B cell (primary cell): ENCODE results near the gene ATXN1. TPM values are rescaled to one million over a fixed set of nuclear protein-coding genes. Genes with fewer than 3 reads are reported as not detected.

Source experiments
- ATAC-seq: fragments of 200-7000 bp; cut with Tn5 transposase; one replicate; pipeline ENCODE4 v1.10.0; 2021; ENCODE audit warnings: low read depth, mild to moderate bottlenecking, moderate number of reproducible peaks, moderate library complexity
- CTCF ChIA-PET: fragments of 350-600 bp; sonication (Branson Sonifier 250); formaldehyde crosslinking; loops from one replicate; lab custom pipeline; 2021; ENCODE audit warnings: antibody characterized with exemption, inconsistent platforms; lab: Charles Lee
- POLR2A ChIA-PET: fragments of 350-600 bp; sonication (Branson Sonifier 250); formaldehyde crosslinking; loops from one replicate; lab custom pipeline; 2021; ENCODE audit warnings: antibody characterized with exemption; lab: Charles Lee
- DNase-seq: peaks from one replicate; pipeline ENCODE4 v3.0.0; 2013
- H2AFZ ChIP-seq: 2 replicates; pipeline ENCODE4 v1.6.1; 2012; ENCODE audit warnings: mild to moderate bottlenecking, low read depth, low read length; ENCODE audit not compliant: insufficient read depth, poor library complexity, severe bottlenecking
- H3K27ac ChIP-seq, 2 donors: 1 replicate in 1 of 2; 2 replicates in 1 of 2; pipeline ENCODE4 v1.5.1; 2012 to 2013; ENCODE audit warnings: low read length in 2 of 2, mild to moderate bottlenecking in 2 of 2, moderate library complexity in 1 of 2
- H3K27me3 ChIP-seq, 4 experiments: fragments of 200-600 bp in 1 of 4; sonication (generic) in 1 of 4; replicated peaks in 1 of 4; 1 replicate in 2 of 4; 2 replicates in 2 of 4; pipeline versions ENCODE4 v1.6.1 to v1.7.0; 2013 to 2016; ENCODE audit warnings: low read length in 3 of 4, mild to moderate bottlenecking in 2 of 4, mixed read lengths in 1 of 4, moderate library complexity in 1 of 4; ENCODE audit not compliant: insufficient read depth in 4 of 4, control insufficient read depth in 3 of 4; ENCODE audit errors: control extremely low read depth in 1 of 4
- H3K36me3 ChIP-seq, 2 experiments: replicated peaks in 1 of 2; 1 replicate in 1 of 2; 2 replicates in 1 of 2; pipeline versions ENCODE4 v1.6.1 to v1.7.1; 2013; ENCODE audit warnings: low read length in 1 of 2; ENCODE audit not compliant: insufficient read depth in 2 of 2, control insufficient read depth in 1 of 2; ENCODE audit errors: control extremely low read depth in 1 of 2, extremely low read depth in 1 of 2
- H3K4me1 ChIP-seq, 2 donors: fragments of 200-600 bp in 1 of 2; sonication (generic) in 1 of 2; 1 replicate in 1 of 2; 2 replicates in 1 of 2; pipeline versions ENCODE4 v1.5.1 to v1.6.1; 2013 to 2017; ENCODE audit warnings: low read length in 2 of 2; ENCODE audit not compliant: control insufficient read depth in 2 of 2, insufficient read depth in 2 of 2
- H3K4me2 ChIP-seq: replicated peaks from 2 replicates; pipeline ENCODE3; 2012; ENCODE audit warnings: mild to moderate bottlenecking, low read depth, low read length; ENCODE audit not compliant: poor library complexity, severe bottlenecking
- H3K4me3 ChIP-seq, 5 experiments: fragments of 200-600 bp in 1 of 5; sonication (generic) in 1 of 5; 1 replicate in 3 of 5; 2 replicates in 2 of 5; pipeline versions ENCODE4 v1.5.1 to v1.7.0; 2011 to 2016; ENCODE audit warnings: low read length in 4 of 5, mild to moderate bottlenecking in 4 of 5, low read depth in 2 of 5, control low read depth in 1 of 5, moderate library complexity in 1 of 5; ENCODE audit not compliant: insufficient read depth in 1 of 5; ENCODE audit errors: control extremely low read depth in 1 of 5, extremely low read depth in 1 of 5
- H3K79me2 ChIP-seq: fragments of 200-600 bp; sonication (generic); one replicate; pipeline ENCODE4 v1.6.0; 2016; ENCODE audit warnings: low read length; ENCODE audit not compliant: control insufficient read depth, insufficient read depth
- H3K9ac ChIP-seq: fragments of 200-600 bp; sonication (generic); 2 replicates; pipeline ENCODE4 v1.6.1; 2017; ENCODE audit warnings: mild to moderate bottlenecking, low read length, moderate library complexity
- H3K9me3 ChIP-seq, 3 donors: one replicate each; pipeline versions ENCODE4 v1.6.1 to v1.7.1; 2013; ENCODE audit warnings: low read length in 2 of 3; ENCODE audit not compliant: control insufficient read depth in 2 of 3, insufficient read depth in 1 of 3; ENCODE audit errors: control extremely low read depth in 1 of 3
- H4K20me1 ChIP-seq: 2 replicates; pipeline ENCODE4 v1.6.0; 2012; ENCODE audit warnings: mild to moderate bottlenecking, low read length; ENCODE audit not compliant: insufficient read depth, control insufficient read depth, poor library complexity, severe bottlenecking
- H3K27ac Mint-ChIP-seq: one replicate; pipeline ENCODE4 v1.8.0; 2021; ENCODE audit warnings: mixed read lengths
- H3K27me3 Mint-ChIP-seq: one replicate; pipeline ENCODE4 v1.8.0; 2021; ENCODE audit warnings: mixed read lengths
- H3K4me1 Mint-ChIP-seq: one replicate; pipeline ENCODE4 v1.8.0; 2021; ENCODE audit warnings: mixed read lengths
- H3K4me3 Mint-ChIP-seq: one replicate; pipeline ENCODE4 v1.8.0; 2021; ENCODE audit warnings: mixed read lengths
- H3K9me3 Mint-ChIP-seq: one replicate; pipeline ENCODE4 v1.8.0; 2022; ENCODE audit warnings: mixed read lengths; ENCODE audit not compliant: insufficient read depth
- CTCF ChIP-seq: fragments of 200-600 bp; IDR thresholded peaks from one replicate; pipeline ENCODE4 v1.8.0; 2022; ENCODE audit warnings: antibody characterized with exemption, mild to moderate bottlenecking
- EZH2 ChIP-seq: IDR thresholded peaks from 2 replicates; pipeline ENCODE4 v1.6.1; 2012; ENCODE audit warnings: borderline replicate concordance, low read depth, mild to moderate bottlenecking, moderate library complexity, low read length; ENCODE audit not compliant: insufficient read depth, poor library complexity, severe bottlenecking
- WGBS: methylation state at CpG from one replicate; pipeline ENCODE4 v1.1.5; 2013; ENCODE audit warnings: missing lambda C conversion rate; ENCODE audit not compliant: insufficient coverage; 5-methylcytosine and 5-hydroxymethylcytosine counted together
- intact Hi-C: fragments of 100-400 bp; cut with micrococcal nuclease; formaldehyde crosslinking; loops from one replicate; pipeline ENCODE4 v1.10.0; 2022
- polyA plus RNA-seq: library from polyadenylated mRNA; depleted of rRNA; stranded (reverse); fragments of >200 nt; gene quantifications from 2 replicates; pipeline ENCODE4 v1.2.3, GENCODE V29; 2012
- total RNA-seq, 2 donors: library from RNA; stranded (reverse); fragments of 120-200 nt in 1 of 2; gene quantifications; 1 replicate in 1 of 2; 2 replicates in 1 of 2; pipeline versions ENCODE4 v1.2.3 to v1.2.4, GENCODE V29; 2013 to 2022

Gene ATXN1
- total and polyA plus RNA-seq, 2 donors (not counting 1 experiment from before 2014, with no cell fraction given), result 5.7 to 63.8 TPM

DNA sequence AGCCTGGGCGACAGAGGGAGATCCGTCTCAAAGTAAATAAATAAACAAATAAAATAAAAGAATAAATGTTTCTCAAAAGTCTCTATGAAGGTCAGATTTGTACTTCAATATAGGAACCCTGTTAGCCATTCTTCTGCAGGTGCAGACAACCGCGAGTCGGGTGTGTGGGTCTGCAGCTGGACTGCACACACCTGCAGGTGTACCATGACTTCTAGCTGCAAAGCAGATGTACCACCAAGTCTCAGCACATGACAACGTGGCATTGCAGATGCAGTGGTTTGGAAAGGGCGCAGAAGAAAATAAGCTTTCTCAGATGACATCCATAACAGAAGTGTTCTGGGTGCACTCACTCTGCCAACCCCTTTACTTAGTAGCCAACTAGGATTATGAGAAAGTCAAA is 239.7 kb downstream of the ATXN1 start:
- Mint-ChIP-seq H3K4me1 (peaks cover 7% of the 10 kb centered on the region), H3K9me3 (peaks cover 4% of the 10 kb centered on the region), H3K27me3 (peaks cover 7% of the 10 kb centered on the region), H3K4me3 (no peak overlapping the region), H3K27ac (no peak overlapping the region)
- Histone ChIP-seq H3K79me2 (no peaks in the 10 kb centered on the region), H3K36me3 (no peaks in the 10 kb centered on the region), H3K4me3 (no peak overlapping the region), H3K9ac (no peak overlapping the region), H3K9me3 (no peaks in the 10 kb centered on the region), H3K4me1 (peaks cover 0 to 8% of the 10 kb centered on the region in 2 donors), H3K27ac (no peak overlapping the region), H3K27me3 (no peaks in the 10 kb centered on the region), H4K20me1 (no peaks in the 10 kb centered on the region), H3K4me2 (no peak overlapping the region), H2AFZ (no peak overlapping the region)
- intact Hi-C loops, result no loop called here
- ATAC-seq, result no peak
- WGBS, result 60% methylated on average over 2 of the region's 7 CpGs
- POLR2A ChIA-PET, result interaction anchor here (0.5 kb wide), 1 partner anchor 10 kb away, joined by 5 read pairs; no protein-coding TSS in a partner anchor
- DNase-seq, result no peak
- TF ChIP-seq CTCF (no peak), EZH2 (no peak)
- CTCF ChIA-PET, result interaction anchor here (1.1 to 1.6 kb wide), 3 partner anchors 9 to 190 kb away, joined by 3 to 7 read pairs (median 3); no protein-coding TSS in a partner anchor

- Mint-ChIP-seq H3K9me3 (no peaks in the 10 kb centered on the region), H3K27ac (no peak overlapping the region), H3K4me3 (no peak overlapping the region), H3K27me3 (peaks cover 7% of the 10 kb centered on the region), H3K4me1 (peaks cover 7% of the 10 kb centered on the region)
- peaks cover 0 to 8% of the 10 kb centered on the region in 2 donors for H3K4me1 ChIP-seq
- H4K20me1 ChIP-seq, result no peaks in the 10 kb centered on the region
- no peak overlapping the region for H3K9ac ChIP-seq
- ATAC-seq, result no peak
- TF ChIP-seq CTCF (no peak), EZH2 (no peak)
- H3K4me3 ChIP-seq, result no peak overlapping the region
- ChIA-PET POLR2A (no interaction called here), CTCF (interaction anchor here (0.5 to 2.2 kb wide), 4 partner anchors 8 to 432 kb away, joined by 3 to 9 read pairs (median 4); no protein-coding TSS in a partner anchor)
- 96% methylated on average over 6 of the region's 9 CpGs for WGBS
- H3K36me3 ChIP-seq, result no peaks in the 10 kb centered on the region
- intact Hi-C loops, result no loop called here
- H2AFZ ChIP-seq, result no peak overlapping the region
- DNase-seq, result no peak
- H3K79me2 ChIP-seq, result no peaks in the 10 kb centered on the region
- H3K27ac ChIP-seq, result no peak overlapping the region
- no peak overlapping the region for H3K4me2 ChIP-seq
- no peaks in the 10 kb centered on the region for H3K9me3 ChIP-seq
- no peaks in the 10 kb centered on the region for H3K27me3 ChIP-seq
Observed at GRCh38 chr6:16519265-16520242, 241.7 kb downstream of the ATXN1 start.
